NOMO-1 treated with DMSO at 0.1 percent for 48 hours (cell line): ENCODE data around the gene RAI14.

Experiments
- DNase-seq: peaks from one replicate; lab custom pipeline; 2025; ENCODE audit not compliant: unreplicated experiment; lab: John Stamatoyannopoulos, UW

The RAI14 gene

DNA sequence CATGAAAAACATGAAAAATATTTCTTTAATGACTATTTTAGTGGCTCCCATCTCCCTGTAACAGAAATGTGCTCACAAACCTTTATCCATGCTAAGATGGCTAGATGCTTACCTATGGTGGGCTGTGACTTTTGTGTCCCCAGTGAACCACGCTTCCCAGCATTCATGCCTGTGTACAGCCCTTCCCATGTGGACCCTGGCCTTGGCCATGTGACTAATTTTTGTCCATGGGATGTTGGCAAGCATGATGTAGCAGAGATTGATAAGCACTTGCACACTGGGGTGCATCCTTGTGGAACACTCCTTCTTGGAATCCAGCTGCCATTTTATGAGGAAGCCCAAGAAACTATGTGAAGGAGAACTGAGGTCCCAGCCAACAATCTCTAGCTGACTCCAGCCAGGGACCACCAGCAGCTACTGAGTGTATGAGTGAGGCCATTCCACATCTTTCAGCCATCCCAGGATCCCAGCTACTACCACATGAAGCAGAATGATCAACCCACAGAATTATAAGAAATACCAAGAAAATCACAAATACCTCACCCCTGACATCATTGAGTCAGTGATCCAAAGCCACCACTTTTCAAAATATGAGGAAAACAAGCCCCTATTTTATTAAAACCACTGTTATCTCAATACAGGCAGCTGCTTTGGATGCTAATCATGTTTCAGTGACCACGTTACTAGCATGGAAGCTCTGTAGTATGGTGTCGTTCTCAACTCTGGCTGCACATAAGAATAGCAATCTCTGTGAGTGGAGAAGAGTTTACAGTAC is 16.1 kb upstream of the RAI14 start:
- DNase-seq: no peak

DNA sequence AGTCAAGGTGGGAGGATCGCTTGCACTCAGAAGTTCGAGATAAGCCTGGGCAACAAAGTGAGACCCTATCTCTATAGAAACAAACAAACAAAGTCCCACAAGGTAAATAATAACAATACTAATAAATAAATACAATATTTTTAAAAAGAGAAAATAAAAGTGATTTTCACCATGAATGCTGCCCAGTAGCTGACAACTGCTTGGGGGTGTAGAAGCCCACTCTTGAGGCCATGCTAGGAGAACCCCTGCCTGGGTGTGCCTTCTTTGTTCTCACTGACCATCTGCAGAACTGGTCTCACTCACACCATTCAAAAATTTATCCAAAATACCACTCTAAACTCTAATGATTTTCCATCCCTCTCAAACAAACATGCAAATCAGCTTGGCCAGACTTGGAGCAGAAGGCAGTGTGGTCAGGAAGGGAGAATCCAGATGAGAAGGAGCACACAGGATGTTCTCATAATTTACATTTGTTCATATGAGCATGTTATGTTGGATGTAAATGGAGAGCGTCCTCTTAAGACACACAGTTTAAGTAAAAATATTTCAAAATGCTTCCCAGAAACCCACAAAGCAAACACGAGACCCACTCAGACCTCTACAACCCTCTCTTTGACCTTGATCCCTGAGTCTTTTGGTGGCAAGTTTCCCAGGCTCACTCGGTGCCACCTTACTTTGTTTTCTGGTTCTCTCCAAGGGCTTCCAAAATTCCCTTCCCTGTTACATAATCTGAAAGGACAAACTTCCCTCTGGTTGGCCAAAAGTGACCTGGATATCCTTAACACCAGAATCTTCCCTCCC is 7.9 kb upstream of the RAI14 start:
- no peak for DNase-seq

DNA sequence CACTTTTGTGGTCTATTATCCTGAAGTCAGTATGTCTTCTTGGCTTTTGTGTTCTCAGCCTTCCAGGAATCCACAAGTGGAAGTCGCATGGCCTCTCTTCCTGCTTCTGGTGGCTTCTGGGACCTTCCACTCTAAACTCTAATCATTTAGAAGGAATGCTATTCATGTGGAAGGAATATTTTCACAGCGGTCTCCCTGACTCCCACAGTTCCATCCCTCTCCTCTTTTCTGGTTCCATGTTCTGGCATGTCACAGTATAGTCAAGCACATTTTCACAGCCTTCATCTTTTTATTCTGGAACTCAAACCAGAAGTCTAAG is 7.3 kb upstream of the RAI14 start:
- DNase-seq: no peak

DNA sequence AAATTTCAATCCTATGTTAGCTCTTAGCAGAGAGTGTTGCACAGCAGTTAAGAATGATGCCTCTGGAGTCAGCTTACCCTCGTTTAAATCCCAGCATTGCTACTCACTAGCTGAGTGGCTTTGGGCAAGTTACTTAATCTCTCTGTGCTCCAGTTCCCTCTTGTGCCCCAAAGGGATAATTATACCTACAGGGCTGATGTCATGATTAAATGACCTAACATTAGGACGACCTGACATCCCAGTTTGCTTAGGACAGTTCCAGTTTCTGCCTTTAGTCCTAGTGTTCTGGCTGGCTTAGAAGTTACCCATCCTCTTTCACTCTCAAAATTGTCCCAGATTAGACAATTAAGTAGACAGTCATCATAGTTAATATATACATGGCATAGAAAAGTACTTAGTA is 4.3 kb upstream of the RAI14 start:
- no peak for DNase-seq

- no peak for DNase-seq
Measured at GRCh38 chr5:34652466-34652865, 3.7 kb upstream of the RAI14 start.

GRCh38 chr5:34652914-34653313 is 3.2 kb upstream of the RAI14 start:
- no peak for DNase-seq

DNA sequence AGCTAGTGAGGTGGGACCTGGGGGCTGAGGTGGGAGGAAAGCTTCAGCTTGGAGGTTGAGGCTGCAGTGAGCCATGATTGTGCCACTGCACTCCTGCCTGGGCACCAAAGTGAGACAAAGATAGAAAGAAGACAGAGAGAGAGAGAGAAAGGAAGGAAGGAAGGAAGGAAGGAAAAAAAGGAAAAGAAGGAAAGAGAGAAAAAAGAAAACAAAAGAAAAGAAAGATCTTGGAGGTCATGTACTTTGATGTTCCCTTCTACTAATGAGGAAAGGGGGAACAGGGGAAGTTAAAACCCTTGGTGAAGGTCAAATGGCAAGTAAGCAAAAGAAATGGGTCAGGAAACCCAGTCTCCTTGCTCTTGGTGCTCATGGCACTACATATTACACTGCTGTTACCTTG is 2.4 kb upstream of the RAI14 start:
- DNase-seq: no peak

DNA sequence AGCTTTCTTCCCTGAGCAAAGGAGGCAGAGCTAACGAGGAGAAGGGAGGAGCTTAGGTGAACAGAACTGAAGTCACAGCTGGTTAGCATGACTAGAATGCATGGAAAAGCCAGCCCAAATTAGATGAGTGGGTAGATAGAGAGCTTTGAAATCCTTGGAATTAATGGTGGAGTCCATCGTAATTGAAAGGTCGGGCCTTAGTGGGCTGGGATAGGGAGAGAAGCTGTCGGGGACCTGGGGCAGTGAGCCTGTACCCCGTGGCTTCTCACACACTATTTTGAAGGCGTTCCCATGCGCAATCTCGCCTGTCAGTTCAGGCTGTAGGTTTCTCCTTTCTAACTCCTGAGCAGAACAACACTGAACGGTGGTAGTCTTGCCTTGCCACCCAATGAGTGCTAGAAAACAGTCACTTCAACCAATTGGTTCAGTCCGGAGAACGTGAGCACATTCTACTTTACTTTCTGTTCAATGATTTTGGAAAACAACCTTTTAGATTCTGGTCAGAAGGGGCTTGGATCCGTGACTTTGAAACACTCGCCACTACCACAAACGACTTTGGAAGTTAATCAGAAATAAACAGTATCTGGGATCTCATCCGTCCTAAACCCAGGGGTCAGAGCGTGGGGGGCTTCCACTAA is 655 bp upstream of the RAI14 start:
- DNase-seq: peak; percentile 82

DNA sequence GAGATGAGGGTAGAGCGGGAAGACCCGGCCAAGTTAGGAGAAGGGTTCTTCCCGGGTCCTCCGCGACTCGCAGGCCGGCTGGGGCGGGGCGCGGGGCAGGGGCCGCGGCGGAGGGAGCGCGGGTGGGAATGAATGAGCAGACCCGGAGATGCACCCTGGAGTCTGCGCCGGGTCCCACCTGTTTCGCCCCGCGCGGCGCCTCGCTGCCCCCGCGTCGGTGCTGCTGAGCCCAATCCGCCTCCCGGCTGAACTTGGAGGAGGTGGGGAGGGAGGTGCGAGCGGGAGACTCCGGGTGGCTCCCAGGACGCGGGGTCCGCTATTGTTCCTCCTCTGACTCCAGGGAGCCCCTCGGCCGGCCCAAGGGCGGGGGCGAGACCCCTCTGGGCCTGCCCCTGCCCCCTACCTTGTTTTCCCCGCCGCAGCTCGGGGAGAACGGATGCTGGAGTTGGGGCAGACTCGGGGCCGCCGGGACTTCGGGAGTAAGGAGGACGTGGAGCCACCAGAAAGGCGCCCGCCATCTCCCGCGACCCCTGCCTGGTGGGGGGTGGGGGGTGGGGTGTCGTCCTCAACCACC is 659 bp downstream of the RAI14 start:
- DNase-seq: no peak

GRCh38 chr5:34657274-34657921 is 1.3 kb downstream of the RAI14 start:
- DNase-seq: peak; percentile 50

DNA sequence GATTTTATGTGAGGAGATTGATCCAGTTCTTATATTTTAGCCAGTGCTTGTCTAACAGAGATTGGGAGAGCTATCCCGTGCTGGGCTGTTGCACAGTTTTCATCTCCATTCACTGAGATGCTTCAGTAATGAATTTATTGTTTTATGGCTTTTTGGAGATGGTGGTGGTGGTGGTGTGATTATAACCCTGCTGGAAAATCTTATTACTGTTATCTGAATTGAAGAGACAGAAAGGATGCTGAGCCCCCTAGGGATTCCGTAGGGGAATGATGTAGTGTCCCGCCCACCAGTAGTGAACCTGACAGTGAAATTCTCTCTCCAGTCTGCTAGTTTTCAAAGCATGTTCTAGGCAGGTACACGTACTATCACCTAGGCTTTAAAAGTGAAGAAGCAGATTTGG is 1.9 kb downstream of the RAI14 start:
- DNase-seq: no peak

DNA sequence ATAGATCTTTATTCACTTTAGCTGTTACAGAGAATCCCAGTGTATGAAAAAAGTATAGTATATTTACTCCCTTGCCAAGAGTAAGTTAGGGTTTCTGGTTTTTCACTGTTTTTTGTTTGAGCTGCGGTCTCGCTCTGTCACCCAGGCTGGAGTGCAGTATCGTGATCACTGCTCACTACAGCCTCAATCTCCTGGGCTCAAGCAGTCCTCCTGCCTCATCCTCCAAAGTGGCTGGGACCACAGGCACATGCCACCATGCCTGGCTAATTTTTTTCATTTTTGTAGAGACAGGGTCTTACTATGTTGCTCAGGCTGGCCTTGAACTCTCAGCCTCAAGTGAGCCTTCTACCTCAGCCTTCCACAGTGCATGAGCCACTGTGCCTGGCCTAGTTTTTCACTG is 3.0 kb downstream of the RAI14 start:
- DNase-seq: no peak

- DNase-seq: peak; percentile 60
Measured at GRCh38 chr5:34660444-34660843, 4.3 kb downstream of the RAI14 start.

DNA sequence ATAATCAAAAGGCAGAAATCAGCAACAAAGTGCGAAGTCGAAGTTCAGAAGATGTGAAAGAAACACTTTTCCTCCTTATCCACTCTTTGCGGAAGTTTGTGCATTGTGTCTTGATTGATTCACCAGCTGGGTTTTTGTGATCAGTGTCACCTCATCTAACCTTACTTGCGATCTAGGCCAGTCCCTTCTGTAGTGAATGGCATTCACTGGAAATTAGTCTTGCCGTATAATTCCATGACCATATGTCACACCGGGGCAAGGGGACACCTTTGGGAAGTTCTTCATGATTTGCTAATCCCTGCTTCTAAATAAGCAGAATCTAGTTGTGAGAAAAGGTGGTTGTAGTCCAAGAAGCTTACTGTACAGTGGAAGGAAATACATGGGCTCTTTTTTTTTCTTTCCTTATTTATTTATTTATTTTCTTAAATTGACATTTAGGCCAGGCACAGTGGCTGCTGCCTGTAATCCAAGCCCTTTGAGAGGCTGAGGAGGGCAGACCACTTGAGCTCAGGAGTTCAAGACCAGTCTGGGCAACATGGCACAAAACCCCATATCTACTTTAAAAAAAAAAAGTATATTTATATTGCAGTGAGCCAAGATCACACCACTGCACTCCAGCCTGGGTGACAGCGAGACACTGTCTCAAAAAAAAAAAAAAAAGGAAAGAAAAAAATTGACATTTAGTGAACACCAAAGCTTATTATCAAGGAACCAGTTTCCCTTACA is 7.8 kb downstream of the RAI14 start:
- no peak for DNase-seq

- no peak for DNase-seq
Measured at GRCh38 chr5:34666392-34667080, 10.4 kb downstream of the RAI14 start.

- DNase-seq: no peak
Measured at GRCh38 chr5:34667705-34668104, 11.6 kb downstream of the RAI14 start.

DNA sequence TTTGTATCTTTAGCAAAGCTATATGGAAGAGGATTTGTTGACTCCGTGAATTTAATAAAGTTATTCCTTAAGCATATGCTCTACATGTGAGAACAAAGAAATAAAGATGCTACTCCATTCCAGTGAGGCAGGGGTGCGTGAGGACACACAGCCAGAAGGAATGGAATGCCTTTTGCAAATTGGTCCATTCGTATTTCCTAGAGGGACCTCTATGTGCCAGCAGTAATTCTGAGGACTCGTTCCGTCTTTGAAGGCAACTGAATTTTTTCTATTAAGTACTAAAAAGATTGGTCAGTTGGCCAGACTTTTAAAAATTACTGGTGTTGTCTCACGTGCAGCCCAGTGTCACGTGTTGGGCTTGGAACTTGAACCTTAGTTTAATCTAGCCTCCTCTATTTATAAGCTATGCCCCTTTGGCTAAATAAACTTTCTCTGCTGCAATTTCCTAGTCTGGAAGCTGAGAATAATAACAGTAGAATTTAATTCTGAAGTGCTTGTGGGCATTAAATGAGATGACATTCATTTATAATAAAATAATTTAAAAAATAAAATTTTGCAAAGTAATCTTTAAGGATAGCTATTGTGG is 13.9 kb downstream of the RAI14 start:
- no peak for DNase-seq

DNA sequence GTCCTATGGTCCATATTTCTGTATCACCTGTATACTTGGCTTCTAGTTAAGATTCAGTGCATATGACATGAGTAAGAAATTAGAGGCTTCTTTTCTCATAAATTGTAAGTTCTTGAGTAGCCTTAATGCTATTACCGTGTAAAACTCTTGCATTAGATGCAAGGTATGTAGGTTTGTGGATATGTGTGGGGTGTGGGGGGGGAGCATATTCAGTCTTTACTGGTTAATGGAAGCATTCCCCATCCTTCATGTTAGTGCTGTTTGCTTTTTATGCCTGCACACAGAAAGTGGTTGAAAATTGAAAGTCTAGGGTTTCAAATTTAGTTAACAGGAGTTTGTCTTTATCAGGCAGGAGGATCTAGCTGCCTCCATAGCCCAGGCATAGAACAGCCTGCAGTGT is 16.1 kb downstream of the RAI14 start:
- no peak for DNase-seq

GRCh38 chr5:34673463-34674125 is 17.5 kb downstream of the RAI14 start:
- no peak for DNase-seq
